LNCAP (cell line): ENCODE data around the gene MGRN1.

Experiments
- CTCF ChIP-seq: fragments of 450-650 bp; IDR thresholded peaks from 2 replicates; pipeline ENCODE4 v1.5.1; 2017; ENCODE audit warnings: mild to moderate bottlenecking

The MGRN1 gene

GRCh38 chr16:4681471-4682083 is 57.0 kb downstream of the MGRN1 start:
- TF ChIP-seq CTCF, result no peak

GRCh38 chr16:4682084-4682591 is 57.5 kb downstream of the MGRN1 start:
- no peak for TF ChIP-seq CTCF

GRCh38 chr16:4682616-4683254 is 58.1 kb downstream of the MGRN1 start:
- peak; percentile 48 for TF ChIP-seq CTCF

GRCh38 chr16:4683255-4684057 is 58.8 kb downstream of the MGRN1 start:
- TF ChIP-seq CTCF, result no peak

- no peak for TF ChIP-seq CTCF
Measured at GRCh38 chr16:4684058-4684715, 59.6 kb downstream of the MGRN1 start.

- TF ChIP-seq CTCF, result no peak
Measured at GRCh38 chr16:4684763-4685162, 60.1 kb downstream of the MGRN1 start.

GRCh38 chr16:4685292-4685691 is 60.7 kb downstream of the MGRN1 start:
- no peak for TF ChIP-seq CTCF
